Activated T-helper 9 cell treated with anti-CD3 and anti-CD28 coated beads, Interleukin-2, amount 50 U/mL, for 16 hours (primary cell): ENCODE measurements around the gene SYNPO2.
"Not testable (repeated sequence)": the region's sequence is repeated elsewhere in the genome, so short reads cannot be mapped to it uniquely, and the experiment has no call there.

Experiments used
- DNase-seq: peaks from one replicate; pipeline ENCODE4 v3.0.0-alpha.2; 2020; ENCODE audit warnings: low read depth

Gene SYNPO2

GRCh38 chr4:118888666-118889311, at the start of gene SYNPO2:
Gene SYNPO2 (plus strand): TSS chr4:118888854. CDS start chr4:118889037, 183 bp downstream.
- no peak for DNase-seq

- DNase-seq: no peak
Measured at GRCh38 chr4:118839221-118839927, 49.3 kb upstream of the SYNPO2 start.

- DNase-seq: no peak
Measured at GRCh38 chr4:118842055-118842454, 46.6 kb upstream of the SYNPO2 start.

GRCh38 chr4:118843237-118843636, 45.4 kb upstream of the SYNPO2 start:
- no peak for DNase-seq

DNA sequence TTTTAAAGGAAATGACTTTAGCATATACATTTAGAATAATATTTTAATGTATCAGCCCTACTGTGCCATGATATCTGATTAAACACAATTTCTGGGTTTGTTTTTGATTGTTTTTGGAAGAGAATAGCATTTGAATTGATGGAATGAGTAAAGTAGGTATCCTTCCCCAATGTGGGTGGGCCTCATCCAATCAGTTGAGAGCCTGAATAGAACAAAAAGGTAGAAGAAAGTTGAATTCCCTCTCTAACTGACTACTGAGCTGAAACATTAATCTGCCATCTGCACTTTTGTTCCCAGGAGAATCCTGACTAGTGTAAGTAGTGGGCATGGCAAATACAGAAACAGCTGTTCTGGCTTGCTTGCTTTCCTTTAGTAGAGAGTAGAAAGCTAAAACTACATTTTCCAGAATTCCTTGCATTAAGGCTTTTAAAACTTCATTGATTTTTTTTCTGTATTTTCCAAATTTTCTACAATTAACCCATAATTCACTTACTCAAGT, 43.1 kb upstream of the SYNPO2 start:
- no peak for DNase-seq

GRCh38 chr4:118846979-118847378, 41.7 kb upstream of the SYNPO2 start:
- DNase-seq: no peak

- DNase-seq: no peak
Measured at GRCh38 chr4:118848242-118848641, 40.4 kb upstream of the SYNPO2 start.

DNA sequence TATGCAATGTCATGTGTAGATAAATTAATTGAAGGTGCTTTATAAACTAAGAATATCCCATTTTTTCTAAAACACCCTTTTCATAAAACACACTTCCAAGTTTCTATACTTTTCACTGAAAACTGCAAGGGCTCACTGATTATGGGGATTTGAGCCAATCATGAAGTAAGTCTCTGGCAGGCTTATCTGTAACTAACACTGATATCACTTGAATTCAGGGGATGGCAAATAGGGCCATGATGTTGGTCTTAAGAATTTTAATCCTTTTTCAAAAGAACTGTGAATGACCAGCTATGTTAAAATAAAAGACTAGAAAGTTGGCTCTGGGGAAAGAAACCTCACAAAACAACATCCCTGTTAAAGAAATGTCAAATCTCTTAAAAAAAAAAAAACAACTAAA, 39.8 kb upstream of the SYNPO2 start:
- no peak for DNase-seq

DNA sequence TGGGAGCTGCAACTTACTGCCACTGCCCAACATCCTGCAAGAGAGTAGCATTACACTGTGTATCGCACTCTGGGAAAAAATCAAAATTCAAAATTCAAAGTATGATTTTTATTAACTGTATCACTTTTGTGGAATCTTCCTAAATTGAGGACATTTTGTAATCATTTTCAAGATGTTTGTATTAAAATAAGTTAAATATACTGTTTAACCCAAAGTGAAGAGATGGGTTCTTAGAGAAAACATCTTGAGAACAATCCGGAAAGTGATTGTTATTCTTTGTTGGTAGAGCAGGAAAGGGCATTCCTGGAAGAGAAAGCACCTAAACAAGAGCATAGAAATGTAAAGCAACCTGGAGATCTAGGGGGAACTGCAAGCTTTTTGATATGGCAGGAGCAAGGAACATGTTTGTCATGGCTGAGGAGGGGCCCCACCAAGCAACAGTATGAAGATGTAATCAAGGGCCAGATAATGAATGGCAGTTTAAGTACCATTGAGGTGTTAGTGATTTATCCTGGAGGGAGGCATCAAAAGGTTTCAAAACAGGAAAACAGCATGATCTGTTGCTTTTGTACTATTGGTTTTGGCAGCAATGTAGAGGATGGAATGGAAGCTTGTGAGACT, 38.7 kb upstream of the SYNPO2 start:
- no peak for DNase-seq

DNA sequence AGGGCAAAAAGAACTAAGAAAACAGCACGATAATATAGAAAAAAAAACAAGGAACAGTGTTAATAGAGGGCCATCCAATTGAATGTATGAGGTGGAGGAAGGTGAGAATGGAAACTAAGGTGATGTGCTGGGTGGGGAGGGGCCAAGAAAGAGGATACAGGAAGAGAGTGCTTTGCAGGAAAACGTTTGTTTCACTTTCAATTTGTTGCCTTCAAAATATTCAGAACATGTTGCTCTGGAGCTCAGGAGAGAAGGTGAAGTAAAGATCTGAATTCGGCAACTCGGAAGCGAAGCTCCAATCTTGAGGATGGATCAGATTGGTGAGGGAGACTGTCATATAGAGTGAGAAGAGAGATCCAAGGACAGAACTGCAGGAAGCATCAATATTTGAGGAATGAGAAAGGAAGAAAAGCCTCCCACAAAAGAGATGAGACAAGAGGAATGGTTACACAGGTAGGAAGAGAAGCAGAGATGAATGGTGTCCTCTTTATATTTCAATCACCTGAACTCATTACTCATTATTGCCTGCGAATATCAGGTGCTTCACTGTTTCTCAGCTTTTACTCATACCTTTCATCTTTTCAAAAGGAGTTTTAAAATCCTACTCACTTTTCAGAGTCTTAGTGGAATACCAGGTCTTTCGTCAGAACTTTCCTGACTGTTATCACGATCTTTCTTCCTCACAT, 38.0 kb upstream of the SYNPO2 start:
- peak; percentile 8 for DNase-seq

DNA sequence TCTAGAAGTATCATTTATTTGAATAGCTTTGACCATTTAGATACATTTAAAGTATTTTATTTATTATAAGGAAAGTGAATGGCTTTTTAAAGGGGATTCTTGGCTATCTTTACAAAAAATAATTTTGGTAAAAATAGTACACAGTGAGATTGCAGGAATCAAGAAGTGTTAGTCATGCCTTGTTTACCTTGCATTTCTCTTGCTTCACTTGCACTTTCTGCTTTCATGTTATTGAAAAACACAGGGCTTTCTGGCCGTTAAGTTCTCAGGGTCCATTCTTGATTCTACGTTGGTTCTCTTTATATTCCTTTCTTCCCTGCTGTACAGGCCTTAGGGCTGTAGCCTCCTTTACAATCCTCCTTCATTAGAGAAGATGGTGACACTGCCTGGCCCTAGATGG, 30.9 kb upstream of the SYNPO2 start:
- DNase-seq: no peak

- DNase-seq: no peak
Measured at GRCh38 chr4:118858779-118859178, 29.9 kb upstream of the SYNPO2 start.

GRCh38 chr4:118865091-118865708, 23.5 kb upstream of the SYNPO2 start:
- no peak for DNase-seq

GRCh38 chr4:118866442-118866841, 22.2 kb upstream of the SYNPO2 start:
- DNase-seq: no peak

DNA sequence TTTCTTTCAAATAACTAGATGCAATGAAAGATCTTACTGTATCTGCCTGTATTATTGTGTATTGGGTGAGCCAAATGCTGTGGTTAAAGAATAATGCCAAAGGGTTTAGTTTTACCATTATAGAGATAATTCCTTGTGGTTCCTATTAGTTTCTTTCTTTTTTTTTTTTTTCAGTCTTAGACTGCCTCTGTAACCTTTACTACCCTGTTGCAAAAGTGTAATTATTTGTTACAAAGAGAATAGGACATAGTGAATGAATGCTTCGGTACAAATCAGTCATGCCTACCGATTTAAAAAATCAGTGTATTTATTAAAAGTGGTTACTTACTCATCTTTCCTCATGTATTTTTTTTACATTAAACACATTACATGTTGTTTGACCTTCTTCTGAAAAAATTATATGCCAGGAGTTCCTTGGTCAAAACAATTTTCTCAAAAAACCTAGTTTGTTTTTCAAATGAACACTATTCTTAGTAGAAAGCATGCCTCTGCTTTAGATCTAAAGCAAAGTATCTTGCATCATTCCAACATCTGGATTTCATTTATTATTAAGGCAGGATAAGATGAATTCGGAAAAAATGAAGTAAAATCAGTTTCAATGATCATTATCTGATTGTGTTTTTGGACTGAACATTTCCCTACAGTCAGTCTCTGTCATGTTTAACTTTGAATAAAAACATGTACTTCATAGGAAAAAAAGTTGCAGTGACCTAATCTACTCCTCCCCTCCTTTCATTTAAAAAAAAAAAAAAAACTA, 21.2 kb upstream of the SYNPO2 start:
- DNase-seq: no peak

DNA sequence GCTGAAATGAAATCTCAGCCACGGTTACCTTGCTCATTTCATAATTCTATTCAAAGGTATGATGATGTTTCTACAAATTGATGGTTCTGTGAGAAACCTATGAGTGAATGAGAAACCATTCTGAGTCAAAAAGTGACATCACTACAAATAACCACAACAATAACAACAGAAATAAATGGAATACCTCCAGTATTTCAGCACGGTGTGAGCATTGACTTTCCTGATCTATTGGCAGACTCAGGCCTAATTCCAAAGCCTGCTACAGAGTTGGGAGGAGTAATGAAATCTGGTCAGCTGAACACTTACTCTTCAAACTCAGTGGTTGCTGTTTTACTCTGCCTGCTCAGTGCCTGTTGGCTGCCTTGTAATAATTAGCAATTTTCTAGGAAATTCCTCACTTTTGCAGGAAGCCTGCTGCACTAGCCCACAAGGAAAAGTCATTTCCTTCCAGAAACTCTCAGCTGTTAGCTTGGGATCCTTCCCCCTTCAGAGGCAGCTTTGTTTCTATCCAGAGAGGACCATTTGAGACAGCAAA, 18.8 kb upstream of the SYNPO2 start:
- no peak for DNase-seq

DNA sequence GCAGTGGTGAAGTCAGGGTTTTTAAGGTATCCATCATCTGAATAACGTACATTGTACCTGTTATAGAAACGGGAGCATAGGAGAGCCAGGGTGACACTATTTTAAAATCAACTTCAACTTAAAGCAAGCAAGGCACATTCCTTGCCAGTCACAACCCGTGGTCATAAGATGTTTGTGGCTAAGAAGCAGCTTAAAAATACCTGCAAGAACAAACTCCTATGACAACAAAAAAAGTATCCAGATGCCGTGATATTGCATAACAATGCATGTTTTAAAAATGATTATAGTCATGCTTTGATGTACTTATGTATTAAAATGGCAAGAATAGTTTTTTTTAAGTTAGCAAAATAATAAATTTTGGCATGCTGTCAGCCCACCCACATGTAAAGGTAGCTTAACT, 16.5 kb upstream of the SYNPO2 start:
- DNase-seq: no peak

- no peak for DNase-seq
Measured at GRCh38 chr4:118877797-118878196, 10.9 kb upstream of the SYNPO2 start.

DNA sequence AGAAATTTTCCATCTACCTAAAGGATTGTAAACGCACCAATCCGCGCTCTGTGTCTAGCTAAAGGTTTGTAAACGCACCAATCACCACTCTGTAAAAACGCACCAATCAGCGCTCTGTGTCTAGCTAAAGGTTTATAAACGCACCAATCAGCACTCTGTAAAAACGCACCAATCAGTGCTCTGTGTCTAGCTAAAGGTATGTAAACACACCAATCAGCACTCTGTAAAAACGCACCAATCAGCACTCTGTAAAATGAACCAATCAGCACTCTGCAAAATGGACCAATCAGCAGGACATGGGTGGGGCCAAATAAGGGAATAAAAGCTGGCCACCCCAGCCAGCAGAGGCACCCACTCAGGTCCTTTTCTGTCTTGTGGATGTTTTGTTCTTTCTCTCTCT, 10.1 kb upstream of the SYNPO2 start:
- DNase-seq: not testable (repeated sequence)

- no peak for DNase-seq
Measured at GRCh38 chr4:118879409-118879808, 9.2 kb upstream of the SYNPO2 start.

DNA sequence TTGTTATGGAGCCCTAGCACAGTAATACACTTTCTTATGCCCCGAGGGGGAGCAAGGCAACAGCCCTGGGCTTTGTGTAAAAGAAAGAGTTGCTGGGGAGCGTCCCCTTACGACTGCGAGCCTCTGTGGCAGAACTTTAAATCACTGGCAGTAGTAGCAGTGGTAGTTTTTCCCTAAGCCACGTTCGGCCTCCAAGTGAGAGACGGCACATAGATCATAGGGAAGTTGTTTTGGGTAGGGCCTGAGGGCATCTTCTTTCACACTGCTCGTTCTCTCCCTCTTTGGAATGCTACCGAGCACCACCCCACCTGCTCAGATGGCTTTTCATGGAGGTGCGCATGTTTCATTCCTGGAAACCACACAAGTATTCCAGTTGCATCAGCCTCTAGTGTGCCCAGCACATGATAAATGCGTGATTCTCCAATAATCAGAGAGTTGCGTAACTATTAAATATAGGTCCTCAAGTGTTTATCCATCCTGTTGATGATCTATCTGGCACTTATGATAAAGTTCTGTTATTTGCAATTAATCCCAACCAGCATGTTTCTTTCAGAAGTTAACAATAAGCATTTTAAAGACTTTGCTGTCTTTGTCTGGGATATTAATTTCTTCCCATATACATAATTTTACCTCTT, 7.0 kb upstream of the SYNPO2 start:
- no peak for DNase-seq
